ENCODE data around the gene PDGFA. TPM values are rescaled to one million over a fixed set of nuclear protein-coding genes. Genes with fewer than 3 reads are reported as not detected.
A peak's percentile ranks its signal among the peaks of the same experiment; 100 is the strongest.

The PDGFA gene
- total and polyA plus RNA-seq, 3 donors from 2014 or later: 7.2 to 13.8 (median 13.8) TPM

DNA sequence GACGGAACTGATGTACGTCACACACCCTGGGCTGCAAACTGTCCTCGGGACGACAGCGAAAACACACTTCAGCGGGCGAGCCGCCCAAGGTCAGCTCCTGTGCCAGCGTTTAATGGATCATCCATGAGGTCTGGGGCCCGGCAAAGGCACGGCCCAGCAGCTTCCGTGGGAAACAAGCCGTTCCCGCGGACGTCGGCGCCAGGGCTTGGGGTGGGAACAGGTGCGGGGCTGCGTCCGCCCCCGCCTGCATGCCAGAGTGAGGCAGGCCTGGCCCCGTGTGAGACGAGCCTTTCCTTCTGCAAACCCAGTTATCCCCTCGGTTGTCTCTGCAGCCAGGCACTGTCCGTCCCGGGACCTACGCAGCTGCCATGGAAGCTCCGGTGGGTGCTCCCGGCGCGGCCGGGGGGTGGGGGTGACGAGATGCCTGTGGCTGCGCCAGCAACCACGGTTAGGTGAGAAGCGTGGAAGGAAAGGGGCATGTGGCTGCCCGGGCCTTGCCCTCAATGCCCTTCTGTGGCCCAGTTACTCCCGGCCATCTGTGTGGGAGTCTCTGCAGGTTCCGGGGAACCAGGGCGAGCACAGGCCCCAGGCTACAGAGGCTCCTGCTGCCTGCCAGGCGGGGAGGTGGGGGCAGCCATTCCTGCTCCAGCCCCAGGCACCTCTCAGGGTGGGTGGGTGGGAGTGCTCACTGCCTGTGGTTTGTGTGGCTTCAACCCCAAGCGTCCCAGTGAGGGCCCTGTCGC, 42.2 kb upstream of the PDGFA start:
- DNase-seq: peak; percentile 90
- no peak overlapping the region for H3K4me3 ChIP-seq
- 38 to 60% methylated on average over 19 to 35 of the region's 44 CpGs for WGBS, 2 donors
- no peaks in the 10 kb centered on the region for H3K27me3 ChIP-seq
- TF ChIP-seq POLR2A (IDR thresholded peaks at IDR 0.05): no peak
- TF ChIP-seq, protein P1, sequence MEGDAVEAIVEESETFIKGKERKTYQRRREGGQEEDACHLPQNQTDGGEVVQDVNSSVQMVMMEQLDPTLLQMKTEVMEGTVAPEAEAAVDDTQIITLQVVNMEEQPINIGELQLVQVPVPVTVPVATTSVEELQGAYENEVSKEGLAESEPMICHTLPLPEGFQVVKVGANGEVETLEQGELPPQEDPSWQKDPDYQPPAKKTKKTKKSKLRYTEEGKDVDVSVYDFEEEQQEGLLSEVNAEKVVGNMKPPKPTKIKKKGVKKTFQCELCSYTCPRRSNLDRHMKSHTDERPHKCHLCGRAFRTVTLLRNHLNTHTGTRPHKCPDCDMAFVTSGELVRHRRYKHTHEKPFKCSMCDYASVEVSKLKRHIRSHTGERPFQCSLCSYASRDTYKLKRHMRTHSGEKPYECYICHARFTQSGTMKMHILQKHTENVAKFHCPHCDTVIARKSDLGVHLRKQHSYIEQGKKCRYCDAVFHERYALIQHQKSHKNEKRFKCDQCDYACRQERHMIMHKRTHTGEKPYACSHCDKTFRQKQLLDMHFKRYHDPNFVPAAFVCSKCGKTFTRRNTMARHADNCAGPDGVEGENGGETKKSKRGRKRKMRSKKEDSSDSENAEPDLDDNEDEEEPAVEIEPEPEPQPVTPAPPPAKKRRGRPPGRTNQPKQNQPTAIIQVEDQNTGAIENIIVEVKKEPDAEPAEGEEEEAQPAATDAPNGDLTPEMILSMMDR (IDR thresholded peaks at IDR 0.05): no peak
- peak overlapping the region; percentile 24 to 31 for H3K27ac ChIP-seq
- peaks cover 22% of the 10 kb centered on the region for H3K4me1 ChIP-seq
- intact Hi-C loops (cut with DNase I; ENCODE audit: low total_unique reads): no loop called here
- H3K36me3 ChIP-seq (ENCODE audit: low read depth, missing control alignments): no peaks in the 10 kb centered on the region
- H3K9me3 ChIP-seq: no peaks in the 10 kb centered on the region

DNA sequence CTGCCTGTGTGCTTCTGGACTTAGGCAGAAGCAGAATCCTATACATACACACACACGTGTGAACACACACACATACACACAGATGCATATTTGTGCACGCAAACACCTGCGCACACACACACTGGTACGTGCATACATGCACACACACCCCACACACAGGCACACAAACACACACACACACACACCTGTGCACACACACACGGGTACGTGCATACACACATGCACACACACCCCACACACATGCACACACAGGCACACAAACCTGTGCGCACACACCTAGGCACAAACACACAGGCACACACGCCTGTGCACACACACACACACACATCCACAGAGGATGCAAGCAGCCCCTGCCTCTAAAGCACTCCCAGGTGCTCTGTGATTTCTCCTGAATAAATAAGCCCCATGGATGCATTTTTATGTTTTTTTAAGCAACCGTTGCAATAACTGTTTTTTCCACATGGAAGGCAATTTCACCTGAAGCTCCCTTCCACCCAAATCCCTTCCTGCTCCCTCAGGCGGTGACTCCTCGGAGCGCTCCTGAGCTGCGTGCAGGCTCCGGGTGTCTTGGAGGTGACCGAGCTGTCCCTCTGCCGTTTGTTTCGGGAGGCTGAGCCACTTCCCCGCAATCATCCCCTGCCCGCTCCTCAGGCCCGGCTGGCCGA, 41.5 kb upstream of the PDGFA start:
- H3K4me3 ChIP-seq: no peak overlapping the region
- H3K9me3 ChIP-seq: no peaks in the 10 kb centered on the region
- no peaks in the 10 kb centered on the region for H3K27me3 ChIP-seq
- H3K4me1 ChIP-seq: peaks cover 22% of the 10 kb centered on the region
- TF ChIP-seq, protein P1 (IDR thresholded peaks at IDR 0.05): no peak
- no peak for TF ChIP-seq POLR2A (IDR thresholded peaks at IDR 0.05)
- intact Hi-C loops (cut with DNase I; ENCODE audit: low total_unique reads): no loop called here
- no peak for DNase-seq
- no peaks in the 10 kb centered on the region for H3K36me3 ChIP-seq (ENCODE audit: low read depth, missing control alignments)
- WGBS, 2 donors: 53 to 64% methylated on average over 21 of the region's 21 CpGs
- peak overlapping the region in 1 of 2 donors; percentile 24 for H3K27ac ChIP-seq

DNA sequence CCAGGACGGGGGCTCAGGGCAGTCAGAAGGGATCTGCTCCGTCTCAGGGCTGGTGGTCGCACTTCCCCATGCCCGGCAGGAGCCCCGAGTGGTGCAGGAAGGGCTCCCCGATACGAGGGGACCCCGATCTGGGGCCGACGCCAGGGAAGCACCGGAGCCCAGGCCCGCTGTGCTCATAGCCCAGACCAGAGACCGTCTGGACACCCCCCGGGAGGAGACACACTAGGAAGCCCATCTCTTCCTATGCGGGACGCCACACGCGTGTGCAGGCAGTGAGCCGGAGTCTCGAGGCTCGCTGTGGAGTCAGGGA, 39.7 kb upstream of the PDGFA start:
- H3K4me1 ChIP-seq: peaks cover 17% of the 10 kb centered on the region
- no peak for TF ChIP-seq POLR2A (IDR thresholded peaks at IDR 0.05)
- TF ChIP-seq, protein P1 (IDR thresholded peaks at IDR 0.05): no peak
- DNase-seq: no peak
- no peaks in the 10 kb centered on the region for H3K9me3 ChIP-seq
- no peak overlapping the region for H3K27ac ChIP-seq
- H3K27me3 ChIP-seq: no peaks in the 10 kb centered on the region
- no peak overlapping the region for H3K4me3 ChIP-seq
- H3K36me3 ChIP-seq (ENCODE audit: low read depth, missing control alignments): no peaks in the 10 kb centered on the region
- intact Hi-C loops (cut with DNase I; ENCODE audit: low total_unique reads): no loop called here
- WGBS, 2 donors: 94 to 100% methylated on average over 7 to 21 of the region's 21 CpGs

DNA sequence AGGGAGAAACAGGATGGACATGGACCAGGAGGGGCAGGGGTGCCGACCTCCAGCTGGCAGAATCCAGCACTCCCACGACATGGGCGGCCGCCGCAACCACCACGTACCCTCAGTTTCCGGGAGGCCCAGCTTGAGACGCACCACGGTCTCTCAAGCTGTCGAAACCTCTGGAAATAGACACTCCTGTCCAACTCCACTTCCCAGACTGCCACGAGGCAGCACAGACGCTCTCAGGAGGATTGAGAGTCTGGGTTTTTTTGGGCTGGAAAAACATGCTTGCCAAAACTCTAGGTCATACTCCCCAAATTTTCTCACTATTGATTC, 37.9 kb upstream of the PDGFA start:
- H3K4me1 ChIP-seq: peaks cover 16% of the 10 kb centered on the region
- intact Hi-C loops (cut with DNase I; ENCODE audit: low total_unique reads): no loop called here
- no peak overlapping the region for H3K4me3 ChIP-seq
- WGBS, 2 donors: 65 to 66% methylated on average over 11 to 12 of the region's 12 CpGs
- H3K36me3 ChIP-seq (ENCODE audit: low read depth, missing control alignments): no peaks in the 10 kb centered on the region
- TF ChIP-seq, protein P1 (IDR thresholded peaks at IDR 0.05): no peak
- peak overlapping the region in 1 of 2 donors; percentile 24 for H3K27ac ChIP-seq
- H3K9me3 ChIP-seq: no peaks in the 10 kb centered on the region
- DNase-seq: no peak
- H3K27me3 ChIP-seq: no peaks in the 10 kb centered on the region
